SH-SY5Y (cell line): ENCODE results near the gene SCYGR1.

Experiments
- GATA2 ChIP-seq: IDR thresholded peaks from 2 replicates; pipeline ENCODE4 v1.6.1; 2011; ENCODE audit warnings: mild to moderate bottlenecking, low read depth, low read length
- GATA3 ChIP-seq: IDR thresholded peaks from 2 replicates; pipeline ENCODE4 v1.6.1; 2011; ENCODE audit warnings: low read depth, mild to moderate bottlenecking, low read length, moderate library complexity

Gene SCYGR1

DNA sequence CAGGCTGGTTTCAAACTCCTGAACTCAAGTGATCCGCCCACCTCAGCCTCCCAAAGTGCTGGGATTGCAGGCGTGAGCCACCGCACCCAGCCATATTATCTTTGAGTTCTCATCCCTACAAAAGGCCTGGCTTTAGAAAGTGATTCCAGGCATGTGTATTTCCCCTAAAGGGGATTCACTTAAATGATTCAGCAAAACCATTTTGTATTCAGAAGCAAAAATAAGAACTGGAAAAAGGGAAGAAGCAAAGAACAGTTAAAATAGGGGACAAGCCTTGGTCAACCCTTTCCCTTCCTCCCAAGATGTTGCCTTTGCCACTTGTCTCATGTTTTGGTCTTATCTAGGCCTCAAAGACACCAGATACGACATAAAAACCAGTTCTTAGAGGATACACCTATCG lies 19.2 kb downstream of the SCYGR1 start:
- TF ChIP-seq GATA3 = no peak
- TF ChIP-seq GATA2 = no peak

DNA sequence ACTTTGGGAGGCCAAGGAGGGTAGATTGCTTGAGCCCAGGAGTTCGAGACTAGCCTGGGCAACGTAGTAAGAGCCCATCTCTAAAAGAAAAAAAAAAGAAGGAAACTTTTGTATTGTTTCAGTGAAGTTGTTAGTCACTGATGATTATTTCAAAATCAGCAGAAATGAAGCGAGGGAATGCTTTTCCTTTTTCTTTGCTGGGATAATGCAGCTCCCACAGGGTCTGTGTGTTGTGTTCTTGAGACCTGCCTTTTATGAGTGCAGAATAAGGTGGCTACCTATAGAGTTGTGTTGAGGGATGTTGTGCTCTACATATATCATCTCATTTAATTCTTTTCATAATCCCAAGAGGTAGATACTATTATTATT lies 20.3 kb downstream of the SCYGR1 start:
- no peak for TF ChIP-seq GATA2
- no peak for TF ChIP-seq GATA3

DNA sequence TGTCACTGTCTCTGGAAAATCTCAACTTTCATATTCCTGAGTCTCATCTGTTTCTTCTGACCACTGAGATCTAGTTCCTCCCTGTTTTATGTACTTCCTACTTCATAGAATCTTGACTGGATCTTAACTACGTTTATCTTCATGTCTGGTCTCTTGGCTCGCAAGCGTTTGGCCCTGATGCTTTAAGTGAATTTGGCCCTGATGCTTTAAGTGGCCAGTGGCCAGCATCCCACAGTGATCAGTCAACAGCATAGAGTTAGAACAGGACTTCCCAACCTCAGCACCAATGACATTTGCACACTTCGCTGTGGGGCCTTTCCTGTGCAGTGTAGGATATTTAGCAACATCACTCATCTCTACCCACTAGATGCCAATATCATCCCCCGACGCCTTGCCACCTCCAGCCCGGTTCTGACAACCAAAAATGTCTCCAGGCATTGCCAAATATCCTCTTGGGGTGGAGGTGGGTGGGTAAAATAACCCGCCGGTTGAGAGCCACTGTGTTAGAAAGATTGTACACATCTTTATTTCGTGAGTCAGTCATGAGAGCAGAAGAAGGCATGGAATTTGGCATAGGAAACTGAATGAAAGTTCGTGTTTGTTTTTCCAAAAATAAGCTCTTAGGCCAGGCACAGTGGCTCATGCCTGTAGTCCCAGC lies 20.9 kb downstream of the SCYGR1 start:
- TF ChIP-seq GATA2 (no peak), GATA3 (no peak)

DNA sequence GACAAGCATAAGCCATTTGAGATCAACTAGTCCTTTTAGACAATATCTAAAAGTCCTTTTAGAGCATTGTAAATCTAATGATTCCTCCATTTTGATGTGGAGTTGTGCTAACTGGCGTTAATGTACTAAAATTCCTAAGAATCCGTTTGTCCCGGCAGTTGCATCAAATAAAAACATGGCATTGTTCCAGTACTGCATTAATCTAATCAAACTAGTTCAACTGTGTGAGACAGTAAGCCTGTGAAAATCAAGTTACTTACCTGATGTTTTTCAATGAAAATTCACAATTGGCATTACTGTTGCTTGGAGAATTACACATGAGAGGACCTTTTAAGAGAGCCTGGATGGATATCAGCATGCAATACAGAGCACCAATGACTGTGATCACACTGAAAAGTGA lies 21.9 kb downstream of the SCYGR1 start:
- TF ChIP-seq GATA3 (no peak), GATA2 (no peak)

DNA sequence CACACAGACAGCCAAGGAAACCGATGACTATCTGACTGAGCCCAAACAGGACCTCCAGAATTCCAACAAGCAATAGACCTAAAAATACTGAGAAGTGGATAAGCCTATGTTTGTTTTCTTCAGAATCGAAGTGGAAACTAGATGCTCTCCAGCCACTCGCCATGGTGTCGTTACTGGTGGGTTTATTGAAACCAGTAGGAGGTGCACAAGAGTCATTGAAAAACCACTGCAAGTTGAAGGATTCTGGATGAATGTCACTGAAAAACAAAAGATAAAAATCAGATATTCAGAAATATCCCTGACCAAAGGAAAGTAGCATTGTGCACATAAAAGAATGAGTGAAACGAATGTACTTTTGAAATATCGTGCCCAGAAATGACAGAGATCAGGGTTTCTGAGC lies 24.0 kb downstream of the SCYGR1 start:
- TF ChIP-seq GATA2 (no peak), GATA3 (no peak)

DNA sequence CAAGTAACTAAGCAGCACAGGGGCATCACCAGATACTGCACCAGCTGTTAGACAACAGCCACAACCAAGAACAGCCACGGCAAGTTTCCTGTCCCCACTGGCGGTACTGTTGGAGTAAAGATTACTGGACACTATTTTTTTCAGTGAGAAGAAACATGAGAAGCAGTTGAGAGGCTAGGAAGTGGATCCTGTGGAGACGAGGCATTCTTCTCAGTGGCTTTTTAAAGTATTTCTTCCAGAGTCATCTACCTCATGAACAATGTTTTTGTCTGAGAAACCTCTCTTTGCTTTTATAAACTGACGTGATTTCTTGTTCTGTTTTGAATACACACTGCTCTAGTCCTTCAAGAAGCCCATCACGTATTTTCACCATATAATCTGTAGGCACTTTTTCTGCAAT lies 27.4 kb downstream of the SCYGR1 start:
- TF ChIP-seq GATA2 (no peak), GATA3 (no peak)

DNA sequence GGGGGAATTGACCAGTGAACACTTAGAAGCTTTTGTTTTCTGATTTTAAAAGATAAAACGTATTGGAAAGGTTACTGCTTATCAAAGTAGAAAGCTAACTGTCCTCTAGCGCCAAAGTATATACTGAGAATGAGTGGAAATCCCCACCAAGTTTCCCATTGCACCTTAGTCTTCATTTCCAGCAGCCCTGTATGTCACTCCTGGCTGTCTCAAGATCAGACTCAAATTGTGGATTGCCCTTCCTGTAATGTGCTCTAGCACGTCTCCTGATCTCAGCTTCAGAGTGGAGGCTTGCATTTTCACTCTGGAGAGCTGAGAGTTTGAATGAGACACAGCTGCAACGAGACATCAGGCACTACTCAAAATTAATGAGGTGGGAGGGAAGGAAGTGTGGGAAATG lies 36.1 kb downstream of the SCYGR1 start:
- TF ChIP-seq GATA2 (no peak), GATA3 (no peak)

DNA sequence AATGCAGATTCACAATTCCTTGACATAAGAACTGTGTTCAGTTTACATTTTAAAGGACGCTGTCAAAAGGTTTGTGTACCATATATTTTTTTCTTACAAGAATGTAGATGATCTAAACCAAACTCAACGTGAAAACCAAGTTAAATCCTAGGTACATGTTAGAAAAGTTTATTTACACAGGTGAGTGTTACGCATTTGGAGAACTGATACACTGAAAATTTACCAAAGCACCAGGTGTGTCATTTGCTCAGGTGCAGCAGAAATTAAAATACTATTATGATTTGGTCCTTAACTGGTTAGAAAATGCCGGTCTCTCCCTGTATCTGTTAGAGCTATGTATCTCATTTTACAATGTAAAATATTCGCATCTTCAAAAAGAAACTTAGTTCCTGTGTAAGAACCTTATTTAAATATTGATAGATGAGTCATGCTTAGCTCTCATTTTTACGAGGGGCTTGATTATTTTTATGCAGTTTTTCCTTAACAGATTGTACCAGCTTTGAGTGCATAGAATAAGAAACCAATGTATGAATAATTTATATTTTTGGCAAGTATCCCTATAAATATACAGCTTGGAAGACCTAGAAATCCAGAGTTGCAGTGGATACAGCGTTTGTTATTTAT lies 37.6 kb downstream of the SCYGR1 start:
- TF ChIP-seq GATA3 = no peak
- TF ChIP-seq GATA2 = no peak

DNA sequence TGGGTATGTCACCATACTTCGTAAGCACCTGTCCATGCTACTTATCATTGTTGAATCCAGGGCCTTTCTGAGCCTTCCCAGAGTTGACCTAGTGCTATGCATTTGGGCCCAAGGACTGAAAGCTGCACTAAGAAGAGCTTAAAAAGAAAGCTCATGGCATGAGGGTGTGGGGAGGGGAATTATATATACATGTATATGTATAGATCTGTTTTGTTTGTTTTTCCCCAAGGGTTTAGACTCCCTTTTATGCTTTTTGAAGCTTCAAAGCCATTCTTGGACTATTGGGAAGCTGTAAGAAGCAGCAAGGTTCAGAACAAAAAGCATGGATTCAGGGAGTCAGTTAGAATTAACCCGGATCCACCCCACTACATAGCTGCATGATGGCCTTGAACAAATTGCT lies 39.4 kb downstream of the SCYGR1 start:
- TF ChIP-seq GATA3 (no peak), GATA2 (no peak)

DNA sequence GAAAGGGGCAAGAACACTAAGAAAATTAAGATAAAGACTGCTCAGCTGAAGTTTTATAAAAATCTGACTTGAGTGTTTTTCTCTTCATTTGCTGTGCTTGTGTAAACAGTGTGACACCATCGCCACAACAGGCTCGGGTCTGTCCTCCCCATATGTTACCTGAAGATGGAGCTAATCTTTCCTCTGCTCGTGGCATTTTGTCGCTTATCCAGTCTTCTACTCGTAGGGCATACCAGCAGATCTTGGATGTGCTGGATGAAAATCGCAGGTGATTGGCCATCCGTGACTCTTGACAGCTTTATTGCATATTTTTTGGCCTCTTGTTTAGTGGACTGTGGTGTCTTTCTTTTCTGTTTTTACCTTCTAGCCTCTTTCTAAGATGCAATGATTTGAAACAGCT lies 40.6 kb downstream of the SCYGR1 start:
- no peak for TF ChIP-seq GATA2

DNA sequence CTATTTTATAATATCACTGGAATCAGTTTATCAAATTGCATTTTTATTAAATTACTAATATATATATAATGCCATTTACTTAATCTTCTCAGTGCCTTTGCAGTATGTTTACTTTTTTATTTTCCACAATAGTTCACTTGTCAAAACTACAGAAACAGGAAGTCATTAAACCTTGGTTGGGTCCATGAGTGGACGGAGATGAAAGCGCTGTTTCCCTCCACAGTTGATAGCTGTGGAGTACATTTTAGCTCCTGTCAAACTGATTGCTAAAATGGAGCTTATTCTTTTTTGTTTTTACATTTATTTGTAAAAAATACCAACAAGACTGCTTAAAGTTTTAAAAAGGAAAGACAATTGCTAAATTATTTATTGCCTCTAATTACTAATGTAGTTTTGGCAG lies 43.5 kb downstream of the SCYGR1 start:
- no peak for TF ChIP-seq GATA2
- no peak for TF ChIP-seq GATA3

DNA sequence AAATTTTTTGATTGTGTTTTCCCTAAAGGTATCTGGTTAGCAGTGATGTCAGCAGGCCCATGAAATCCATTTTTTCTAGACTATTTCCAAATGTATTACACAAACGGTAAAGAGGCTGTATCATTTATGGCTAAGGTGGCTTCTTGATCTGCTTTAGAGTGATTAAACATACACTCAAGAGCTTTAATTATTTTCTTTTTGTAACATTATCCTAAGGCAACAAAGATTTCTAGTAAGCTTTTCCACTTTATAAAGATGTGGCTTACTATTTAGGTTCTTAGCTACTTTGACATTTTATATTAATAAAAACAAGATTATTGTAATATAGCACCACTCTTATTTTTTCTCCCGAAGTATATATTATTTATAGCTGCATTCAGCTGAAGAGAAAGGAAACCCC lies 46.2 kb downstream of the SCYGR1 start:
- TF ChIP-seq GATA2 (no peak), GATA3 (no peak)

DNA sequence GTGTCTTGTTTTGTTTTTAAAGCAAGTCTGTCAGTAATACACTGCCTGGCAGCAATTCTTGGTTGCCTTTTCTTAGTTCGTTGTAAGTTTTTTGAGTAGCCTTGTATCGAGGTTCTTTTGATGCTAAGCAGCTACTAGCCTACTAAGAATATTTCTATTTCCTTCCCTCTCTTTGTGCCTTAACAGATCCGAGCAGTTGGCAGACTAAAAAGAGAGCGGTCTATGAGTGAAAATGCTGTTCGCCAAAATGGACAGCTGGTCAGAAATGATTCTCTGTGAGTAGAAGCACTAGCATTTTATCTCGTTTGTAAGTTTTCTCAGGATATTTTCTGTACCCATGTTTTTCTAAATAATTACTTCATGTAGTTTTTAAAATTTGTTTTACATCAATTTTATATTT lies 47.6 kb downstream of the SCYGR1 start:
- TF ChIP-seq GATA2 (no peak), GATA3 (no peak)

DNA sequence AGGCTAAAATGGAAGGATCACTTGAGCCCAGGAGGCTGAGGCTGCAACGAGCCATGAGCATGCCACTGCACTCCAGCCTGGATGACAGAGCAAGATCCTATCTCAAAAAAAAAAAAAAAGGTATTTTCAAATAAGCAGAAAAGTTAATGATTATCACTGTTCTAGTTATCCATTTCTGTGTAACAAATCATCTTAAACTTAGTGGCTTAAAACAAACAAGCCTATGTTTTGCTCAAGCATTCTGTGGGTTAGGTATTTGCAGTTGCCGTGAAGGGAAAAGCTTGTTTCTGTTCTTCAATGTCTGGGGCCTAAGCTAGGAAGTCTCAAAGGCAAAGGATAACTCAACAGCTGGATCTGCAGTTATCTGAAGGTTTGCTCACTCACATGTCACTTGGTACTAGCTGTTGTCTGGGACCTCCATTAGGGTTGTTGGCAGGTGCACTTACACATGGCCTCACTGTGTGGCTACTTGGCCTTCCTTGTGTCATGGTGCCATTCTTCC lies 48.6 kb downstream of the SCYGR1 start:
- no peak for TF ChIP-seq GATA3
- no peak for TF ChIP-seq GATA2
